RPMI8226 (cell line): Measurements from ENCODE around the gene SENP8.
"Not testable (repeated sequence)": the region's sequence is repeated elsewhere in the genome, so short reads cannot be mapped to it uniquely, and the experiment has no call there.

Experiments used
- DNase-seq: peaks from one replicate; pipeline ENCODE4 v3.0.0-alpha.2; 2015

SENP8 gene

DNA sequence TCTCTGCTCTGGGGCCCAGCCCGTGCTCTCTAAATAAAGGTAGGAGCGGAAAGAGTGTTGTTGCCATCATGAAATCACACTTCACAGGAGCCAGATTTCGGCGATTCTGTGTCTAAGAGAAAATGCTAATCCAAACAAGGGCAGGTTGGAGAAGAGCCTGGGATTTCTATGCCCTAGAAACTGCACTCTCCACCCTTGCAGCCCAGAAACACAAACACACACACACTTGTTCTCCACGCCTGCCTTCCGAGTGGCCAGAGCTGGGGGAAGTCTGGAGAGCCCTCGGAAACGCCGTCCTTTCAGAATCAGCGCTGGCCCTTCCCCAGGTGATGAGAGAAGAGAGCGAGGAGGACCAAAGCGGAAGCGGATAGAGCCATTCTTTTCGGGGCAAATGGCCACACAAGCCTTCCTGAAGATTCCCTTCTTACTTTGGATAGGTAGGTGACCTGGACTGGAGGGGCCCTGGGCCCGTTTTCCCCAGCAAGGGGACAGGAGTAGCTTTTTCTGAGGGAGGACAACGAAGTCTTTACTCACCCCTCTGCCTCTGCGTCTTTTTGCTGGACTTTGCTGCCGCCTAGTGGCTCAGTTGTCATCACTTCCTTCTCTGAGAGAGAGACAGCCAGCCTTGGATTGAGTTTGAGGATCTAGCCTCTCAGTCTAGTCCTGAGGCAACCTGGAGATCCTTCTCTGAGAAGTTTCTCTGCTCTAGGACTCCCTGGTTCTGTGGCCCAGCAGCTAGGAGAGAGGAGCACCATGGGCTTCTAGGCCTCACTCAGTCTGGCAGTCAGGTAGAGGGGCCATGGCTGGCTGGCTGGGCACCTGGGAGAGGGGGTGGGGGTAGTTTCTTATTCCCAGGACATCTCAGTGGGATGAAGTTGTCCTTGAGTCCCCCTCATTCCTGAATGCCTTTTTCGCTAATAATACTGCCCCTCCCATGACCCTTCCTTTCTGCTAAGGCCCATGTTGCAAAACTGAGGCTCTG lies 37.7 kb downstream of the SENP8 start:
- DNase-seq, result peak; percentile 92

DNA sequence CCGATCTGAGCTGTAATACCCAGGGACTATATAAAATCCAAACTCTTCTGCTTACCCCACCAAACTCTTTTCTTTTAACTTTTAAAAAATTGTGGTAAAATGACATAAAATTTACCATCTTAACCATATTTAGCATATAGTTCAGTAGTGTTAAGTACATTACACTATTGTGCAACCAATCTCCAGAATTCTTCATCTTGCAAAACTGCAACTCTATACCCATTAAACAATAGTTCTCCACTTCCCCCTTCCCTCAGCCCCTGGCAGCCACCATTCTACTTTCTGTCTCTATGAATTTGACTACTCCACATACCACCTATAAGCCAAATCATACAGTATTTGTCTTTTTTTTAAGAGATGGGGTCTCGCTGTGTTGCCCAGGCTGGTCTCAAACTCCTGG lies 38.7 kb downstream of the SENP8 start:
- no peak for DNase-seq

- no peak for DNase-seq
Measured at GRCh38 chr15:72160696-72161245, 42.6 kb downstream of the SENP8 start.

- no peak for DNase-seq
Measured at GRCh38 chr15:72161361-72162132, 43.3 kb downstream of the SENP8 start.

GRCh38 chr15:72162569-72162968 lies 44.4 kb downstream of the SENP8 start:
- DNase-seq, result no peak

DNA sequence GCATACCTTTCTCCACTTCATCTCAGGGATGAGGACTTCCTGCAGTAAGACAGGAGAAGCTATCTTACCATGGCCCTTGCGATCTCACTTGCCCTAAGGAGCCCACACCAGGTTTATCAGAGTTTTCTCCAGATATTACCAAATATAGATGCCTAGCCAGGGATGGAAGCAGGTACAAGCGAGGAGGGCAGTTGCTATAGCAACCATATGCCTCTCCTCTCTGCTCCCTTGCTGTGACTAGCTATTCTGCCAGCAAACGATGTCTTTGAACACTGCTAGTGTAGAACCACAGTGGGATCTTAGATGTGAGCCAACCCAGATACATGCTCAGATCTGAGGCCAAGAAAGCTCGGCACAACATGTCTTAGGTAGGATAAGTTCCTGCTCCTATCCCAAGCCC lies 45.5 kb downstream of the SENP8 start:
- no peak for DNase-seq

DNA sequence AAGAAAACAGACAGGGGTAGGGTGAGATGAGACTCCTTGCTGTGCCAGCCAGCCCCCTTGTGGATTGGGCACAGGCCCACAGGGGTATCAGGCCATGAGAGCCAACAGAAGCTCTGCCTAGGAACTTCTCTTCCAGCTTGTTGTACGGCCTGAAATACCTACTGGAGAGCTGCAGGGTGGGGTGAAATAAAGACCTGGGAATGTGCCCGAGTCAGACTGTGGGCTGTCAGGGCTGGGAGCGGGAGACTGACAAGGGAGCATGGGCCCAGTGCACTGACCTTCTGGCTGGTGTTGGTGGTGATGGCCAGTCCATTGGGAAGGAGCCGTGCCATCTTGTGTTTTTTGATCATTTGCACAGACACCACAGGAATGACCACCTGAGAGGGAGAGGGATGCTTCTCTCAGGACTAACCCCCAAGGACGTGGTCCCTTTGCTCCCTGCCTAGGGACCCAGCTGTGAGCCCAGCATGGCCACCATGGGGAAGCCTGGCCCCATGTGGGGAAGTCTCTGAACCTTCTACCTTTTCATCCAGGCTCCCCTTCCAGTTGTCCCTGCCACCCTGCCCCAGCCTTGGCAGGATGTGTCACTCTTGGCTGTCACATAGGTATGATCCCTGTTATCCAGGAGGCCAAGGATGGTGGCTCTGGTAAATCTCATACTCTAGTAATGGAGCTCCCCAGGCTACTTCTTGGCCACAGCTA lies 48.7 kb downstream of the SENP8 start:
- DNase-seq, result no peak

- no peak for DNase-seq
Measured at GRCh38 chr15:72167445-72167844, 49.2 kb downstream of the SENP8 start.

DNA sequence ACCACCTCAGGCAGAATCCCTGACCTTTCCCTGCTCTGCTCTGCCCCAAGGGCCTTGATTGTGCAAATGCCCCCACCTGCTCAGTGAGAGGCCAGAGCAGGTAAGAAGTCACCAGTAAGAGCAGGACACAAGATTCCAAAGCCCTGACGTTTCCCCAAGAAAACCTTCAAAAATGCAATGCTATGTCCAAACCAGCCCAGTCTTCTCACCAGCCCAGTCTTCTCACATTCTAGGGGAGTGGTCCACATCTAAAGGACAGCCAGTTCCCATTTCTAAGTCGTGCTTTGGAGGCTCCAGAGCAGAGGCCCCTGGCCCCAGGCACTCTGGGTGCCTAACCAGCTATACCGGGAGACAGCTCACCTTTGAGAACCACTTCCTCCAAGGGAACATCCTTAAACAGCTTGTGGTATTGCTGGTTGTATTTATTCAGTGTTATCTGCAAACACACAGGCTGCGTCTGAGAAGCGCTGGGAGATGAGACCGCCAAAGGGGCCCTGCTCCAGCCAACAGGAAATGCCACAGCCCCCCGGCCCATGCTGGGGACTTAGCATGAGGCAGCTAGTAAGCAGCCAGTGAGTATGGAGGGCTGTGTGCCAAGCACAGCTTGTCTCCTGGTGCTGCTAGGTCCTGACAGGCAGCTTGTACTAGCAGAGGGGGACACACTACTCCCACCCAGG lies 50.1 kb downstream of the SENP8 start:
- no peak for DNase-seq

DNA sequence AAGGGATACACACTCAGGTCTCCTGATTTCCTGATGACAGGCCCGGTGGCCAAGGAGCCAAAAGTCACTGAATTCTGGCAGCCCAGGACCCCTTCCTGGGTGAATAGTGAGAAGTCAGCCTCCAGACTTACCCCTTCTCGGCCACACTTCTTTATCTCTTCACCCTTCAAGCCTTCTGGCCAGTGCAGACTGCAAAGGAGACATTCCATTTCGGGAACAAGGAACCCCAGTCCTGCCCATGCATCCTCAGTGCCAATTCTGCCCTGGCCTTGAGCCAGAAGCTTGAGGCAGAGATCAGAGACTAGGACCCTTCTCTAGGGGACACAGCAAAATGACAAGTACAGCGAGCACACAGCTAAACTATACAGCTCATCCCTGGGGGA lies 50.6 kb downstream of the SENP8 start:
- DNase-seq, result no peak

GRCh38 chr15:72169236-72169920 lies 51.2 kb downstream of the SENP8 start:
- DNase-seq, result no peak

- no peak for DNase-seq
Measured at GRCh38 chr15:72169921-72170611, 51.9 kb downstream of the SENP8 start.

- no peak for DNase-seq
Measured at GRCh38 chr15:72170691-72171090, 52.5 kb downstream of the SENP8 start.

- not testable (repeated sequence) for DNase-seq
Measured at GRCh38 chr15:72171978-72172377, 53.8 kb downstream of the SENP8 start.

GRCh38 chr15:72172796-72173195 lies 54.6 kb downstream of the SENP8 start:
- DNase-seq, result no peak

- DNase-seq, result no peak
Measured at GRCh38 chr15:72173401-72173800, 55.2 kb downstream of the SENP8 start.

GRCh38 chr15:72173864-72174550 lies 55.8 kb downstream of the SENP8 start:
- no peak for DNase-seq

- no peak for DNase-seq
Measured at GRCh38 chr15:72174551-72175165, 56.5 kb downstream of the SENP8 start.

DNA sequence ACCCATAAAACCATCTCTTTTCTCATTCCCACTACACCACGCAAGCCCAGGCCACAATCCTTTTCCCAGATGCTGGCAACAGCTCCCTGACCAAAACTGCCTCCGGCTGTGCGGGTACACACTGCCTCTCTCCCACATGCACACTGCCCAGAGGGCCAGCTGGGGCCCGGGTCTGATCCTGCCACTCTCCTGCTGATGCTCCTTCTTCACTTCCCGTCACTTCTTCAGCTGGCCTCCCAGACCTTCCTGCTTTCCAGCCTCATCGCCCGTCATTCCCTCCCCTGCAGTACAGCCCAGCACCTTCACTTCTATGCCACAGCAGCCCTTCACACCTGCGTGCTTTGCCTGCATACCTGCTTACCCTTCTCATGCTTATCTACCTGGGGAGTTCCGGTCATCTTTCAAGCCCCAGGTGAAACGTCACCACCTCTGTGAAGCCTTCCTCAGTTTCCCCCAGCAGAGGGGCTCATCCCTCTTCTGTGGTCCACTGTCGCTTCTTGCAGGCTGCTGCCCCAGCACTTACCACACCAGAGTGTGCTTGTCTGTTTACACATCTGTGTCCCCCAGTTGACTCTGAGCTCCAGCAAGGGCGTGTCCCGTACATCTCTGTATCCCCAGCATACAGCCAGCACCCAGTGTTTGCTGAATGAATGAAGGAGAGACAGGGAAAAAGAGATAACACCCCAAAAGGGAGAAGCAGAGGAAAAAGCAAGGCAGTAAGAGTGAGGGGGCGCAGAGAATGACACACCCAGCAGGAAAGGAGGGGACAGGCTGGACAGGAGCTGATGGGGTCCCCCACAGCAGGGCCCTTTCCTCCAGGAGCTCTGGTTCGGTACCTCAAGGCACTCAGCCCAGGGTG lies 57.2 kb downstream of the SENP8 start:
- DNase-seq, result no peak
